HG02884 (cell line): ENCODE measurements around the gene CLCN1.

Source experiments
- ATAC-seq: cut with Tn5 transposase; IDR thresholded peaks from one replicate; pipeline ENCODE4 v1.9.1; 2021; ENCODE audit warnings: mild to moderate bottlenecking, moderate library complexity; ENCODE audit not compliant: unreplicated experiment

The CLCN1 gene

GRCh38 chr7:143362131-143363015, 46.5 kb downstream of the CLCN1 start, which contains the start of gene FAM131B:
TSS of gene FAM131B (minus strand) at chr7:143362713. CDS start at chr7:143362603, 110 bp downstream.
- no peak for ATAC-seq

- ATAC-seq, result no peak
Measured at GRCh38 chr7:143363016-143363937, 47.4 kb downstream of the CLCN1 start.

- no peak for ATAC-seq
Measured at GRCh38 chr7:143367972-143368371, 52.1 kb downstream of the CLCN1 start.

- no peak for ATAC-seq
Measured at GRCh38 chr7:143368387-143368786, 52.5 kb downstream of the CLCN1 start.

- ATAC-seq, result no peak
Measured at GRCh38 chr7:143369678-143370651, 54.1 kb downstream of the CLCN1 start.

GRCh38 chr7:143372070-143372469, 56.2 kb downstream of the CLCN1 start:
- no peak for ATAC-seq

GRCh38 chr7:143373255-143373794, 57.4 kb downstream of the CLCN1 start:
- ATAC-seq, result no peak

GRCh38 chr7:143374561-143374960, 58.6 kb downstream of the CLCN1 start:
- ATAC-seq, result no peak

- no peak for ATAC-seq
Measured at GRCh38 chr7:143375298-143376034, 59.6 kb downstream of the CLCN1 start.

GRCh38 chr7:143376396-143376795, 60.5 kb downstream of the CLCN1 start:
- ATAC-seq, result no peak

GRCh38 chr7:143379611-143380259, 63.8 kb downstream of the CLCN1 start:
- peak; percentile 3 for ATAC-seq

- peak; percentile 50 for ATAC-seq
Measured at GRCh38 chr7:143380260-143380645, 64.3 kb downstream of the CLCN1 start.

GRCh38 chr7:143380646-143381426, 64.9 kb downstream of the CLCN1 start, which contains the start of gene ZYX:
TSS of gene ZYX (plus strand) at chr7:143381345. CDS start at chr7:143381572, 227 bp downstream.
- peak; percentile 65 for ATAC-seq

- ATAC-seq, result peak; percentile 8
Measured at GRCh38 chr7:143381427-143382125, 65.7 kb downstream of the CLCN1 start.

- no peak for ATAC-seq
Measured at GRCh38 chr7:143382126-143382790, 66.3 kb downstream of the CLCN1 start.

GRCh38 chr7:143382791-143383641, 67.1 kb downstream of the CLCN1 start:
- no peak for ATAC-seq
